Stimulated activated CD4-positive, alpha-beta T cell treated with anti-CD3 and anti-CD28 coated beads, Interleukin-12 subunit alpha, Interleukin-12 subunit beta, amount 100 ng/mL, for 48 hours (primary cell): Measurements from ENCODE around the gene CCL15.
"Not testable (repeated sequence)": the region's sequence is repeated elsewhere in the genome, so short reads cannot be mapped to it uniquely, and the experiment has no call there.

Source experiments
- DNase-seq, 3 donors: peaks; one replicate each; pipeline ENCODE4 v3.0.0-alpha.2; 2020; ENCODE audit warnings: low read depth in 2 of 3, low spot score in 1 of 3

The CCL15 gene

DNA sequence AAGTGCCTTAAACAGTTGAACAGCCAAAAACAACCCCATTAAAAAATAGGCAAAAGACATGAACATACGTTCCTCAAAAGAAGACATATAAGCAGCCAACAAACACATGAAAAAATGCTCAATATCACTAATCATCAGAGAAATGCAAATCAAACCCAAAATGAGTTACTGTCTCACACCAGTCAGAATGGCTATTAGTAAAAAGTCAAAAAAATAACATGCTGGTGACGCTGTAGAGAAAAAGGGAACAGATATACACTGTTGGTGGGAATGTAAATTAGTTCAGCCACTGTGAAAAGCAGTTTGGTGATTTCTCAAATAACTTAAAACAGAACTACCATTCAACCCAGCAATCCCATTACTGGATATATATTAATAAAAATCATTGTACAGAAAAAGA is 6.0 kb downstream of the CCL15 start:
- not testable (repeated sequence) for DNase-seq

DNA sequence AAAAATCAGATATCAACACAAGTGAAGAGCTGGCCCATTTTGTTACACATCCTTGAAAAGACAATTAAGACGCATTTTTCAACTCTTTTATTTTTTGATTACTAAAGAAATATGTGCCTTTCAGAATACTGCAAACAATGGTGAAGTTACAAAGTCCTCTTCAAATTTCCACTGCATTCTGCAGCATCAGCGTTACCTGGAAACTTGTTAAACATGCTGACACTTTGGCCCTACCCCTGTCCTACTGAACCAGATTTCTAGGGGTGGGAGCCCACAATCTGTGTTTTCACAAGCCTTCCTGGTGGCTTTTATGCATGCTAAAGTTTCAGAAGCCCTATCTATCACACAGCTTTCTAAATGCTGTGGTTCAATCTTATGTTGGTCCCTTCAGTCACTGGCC is 10.3 kb downstream of the CCL15 start:
- DNase-seq, result no peak

DNA sequence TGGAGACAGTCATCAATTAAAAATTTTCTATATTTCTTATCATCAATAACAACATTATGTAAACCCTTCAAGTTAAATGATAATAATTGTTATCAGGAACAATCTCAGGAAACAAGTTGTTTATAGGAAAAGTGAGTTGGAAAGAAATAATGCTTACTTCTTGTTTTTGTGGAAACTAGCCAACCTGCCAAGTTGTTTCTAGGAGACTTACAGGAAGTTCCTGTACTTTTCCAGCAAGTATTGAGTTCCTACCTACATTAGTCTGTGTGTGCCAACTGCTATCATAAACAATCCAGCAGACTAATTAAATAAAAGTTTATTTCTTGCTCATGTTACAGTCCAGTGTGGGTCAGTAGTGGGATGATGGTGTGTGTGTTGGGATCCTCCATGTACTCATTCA is 13.2 kb downstream of the CCL15 start:
- DNase-seq, result no peak

DNA sequence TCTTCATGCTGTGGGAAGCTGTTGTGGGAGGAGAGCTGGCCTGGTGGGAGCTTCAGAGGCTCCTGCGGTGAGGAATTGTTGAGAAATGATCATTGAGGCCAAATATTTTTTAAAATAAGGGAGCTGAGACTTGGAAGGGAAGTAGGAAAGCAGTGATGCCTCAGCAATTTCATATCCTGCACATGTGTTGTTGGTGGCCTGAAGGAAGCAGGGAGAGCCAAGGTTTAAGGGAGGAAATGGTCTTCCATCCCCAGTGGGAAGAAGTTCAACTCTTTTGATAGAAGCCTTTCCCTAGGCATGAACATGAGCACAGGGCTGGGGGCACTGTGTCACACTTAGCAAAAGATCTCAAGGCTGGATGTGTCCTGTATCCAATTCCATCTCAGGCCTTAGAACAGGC is 14.7 kb downstream of the CCL15 start, which contains the start of gene CCL14:
TSS of gene CCL14 (minus strand) at position 87 of the 400 bp plus-strand sequence. CDS start at position 7, 80 bp downstream.
- no peak for DNase-seq

DNA sequence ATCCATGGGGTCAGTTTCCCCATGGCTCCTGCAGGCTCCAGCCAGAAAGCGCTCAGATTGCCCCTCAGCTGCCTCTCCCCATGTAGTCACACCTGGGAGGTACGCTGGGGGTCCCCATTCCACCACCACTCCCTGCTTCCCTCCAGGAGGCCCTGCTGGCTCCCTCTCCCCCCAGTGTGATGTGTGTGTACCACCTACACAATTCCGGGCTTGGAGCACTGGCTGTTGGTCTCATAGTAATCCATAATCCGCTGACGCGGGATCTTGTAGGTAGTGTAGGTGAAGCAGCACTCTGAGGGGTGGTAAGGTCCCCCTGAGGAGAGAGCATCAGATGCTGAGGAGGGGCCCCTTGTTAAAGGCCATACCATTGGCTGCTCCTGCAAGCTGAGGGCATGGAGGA is 17.2 kb downstream of the CCL15 start:
- DNase-seq, result no peak

DNA sequence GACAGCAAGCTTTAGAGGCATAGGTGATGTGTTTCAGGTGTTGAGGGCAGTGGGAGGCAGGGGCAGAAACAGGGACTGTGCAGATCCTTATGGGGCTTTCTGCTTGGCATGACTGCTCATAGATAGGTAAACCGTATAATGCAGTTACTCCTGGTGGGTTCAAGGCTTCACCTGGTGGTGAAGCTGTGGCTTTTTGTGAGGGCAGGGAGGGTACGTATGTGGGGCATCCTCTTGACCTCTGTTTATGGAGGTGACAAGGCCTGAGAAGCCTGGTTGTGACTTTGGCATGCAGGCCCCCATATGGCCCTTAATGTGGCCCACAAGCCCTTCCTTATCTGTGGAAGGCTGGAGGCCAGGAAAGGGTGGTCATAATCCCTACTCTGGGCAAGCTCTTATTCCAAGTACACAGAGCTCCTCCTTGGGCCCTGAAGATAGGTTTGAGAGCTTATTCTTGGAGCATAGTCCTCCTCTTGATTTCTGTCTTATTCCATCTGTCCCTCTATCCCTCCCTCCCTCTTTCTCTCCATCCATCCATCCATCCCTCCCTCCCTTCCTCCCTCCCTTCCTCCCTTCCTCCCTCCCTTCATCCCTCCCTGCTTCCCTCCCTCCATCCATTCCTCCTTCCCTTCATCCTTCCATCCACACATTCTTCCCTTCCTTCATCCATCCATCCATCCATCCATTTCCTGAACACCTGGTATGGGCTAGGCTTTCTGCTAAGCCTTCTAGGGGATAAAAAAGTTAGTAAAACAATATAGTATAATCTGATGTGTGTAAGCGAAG is 18.8 kb downstream of the CCL15 start:
- DNase-seq, result no peak

DNA sequence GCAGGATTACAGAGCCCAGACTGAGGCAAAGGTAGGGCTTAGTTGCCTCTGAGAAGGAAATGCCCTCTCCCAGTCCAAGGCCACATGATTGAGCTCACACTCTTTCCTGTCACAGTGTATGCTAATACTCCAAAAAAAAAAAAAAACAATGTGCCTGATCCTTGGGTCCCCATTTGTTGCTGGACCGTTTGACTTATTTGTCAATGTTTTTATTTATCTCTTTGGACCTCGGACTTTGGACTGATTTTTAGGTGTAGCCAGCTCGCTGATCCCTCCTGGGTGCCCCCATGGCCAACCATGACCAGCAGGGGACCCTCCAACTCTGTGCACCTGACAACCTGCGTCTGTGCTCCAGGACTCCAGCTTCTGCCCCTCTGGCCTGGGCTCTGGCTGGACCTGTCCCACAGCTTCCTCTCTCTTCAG is 19.4 kb downstream of the CCL15 start:
- no peak for DNase-seq

DNA sequence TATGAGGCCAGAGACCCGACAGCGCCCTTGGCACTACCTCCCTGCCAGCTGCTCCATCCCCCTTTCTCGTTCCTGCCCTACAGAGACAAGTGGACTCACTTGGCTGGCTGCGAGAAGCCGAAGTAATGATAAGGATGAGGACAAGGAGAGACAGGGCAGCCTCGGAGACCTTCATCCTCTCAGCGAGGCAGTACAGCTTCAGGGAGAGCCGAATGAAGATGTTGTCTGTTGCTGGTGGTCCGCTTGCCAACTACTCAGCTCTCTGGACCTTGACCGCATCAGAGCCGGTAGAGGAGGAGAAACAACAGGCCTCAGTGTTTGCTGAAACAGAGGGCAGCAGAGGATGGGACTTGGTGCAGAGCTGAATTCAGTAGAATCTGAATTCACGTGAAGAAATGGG is 20.1 kb downstream of the CCL15 start, which contains the start of gene CCL16:
TSS of gene CCL16 (minus strand) at position 252 of the 400 bp plus-strand sequence. CDS start at position 175, 77 bp downstream.
- DNase-seq, result no peak

DNA sequence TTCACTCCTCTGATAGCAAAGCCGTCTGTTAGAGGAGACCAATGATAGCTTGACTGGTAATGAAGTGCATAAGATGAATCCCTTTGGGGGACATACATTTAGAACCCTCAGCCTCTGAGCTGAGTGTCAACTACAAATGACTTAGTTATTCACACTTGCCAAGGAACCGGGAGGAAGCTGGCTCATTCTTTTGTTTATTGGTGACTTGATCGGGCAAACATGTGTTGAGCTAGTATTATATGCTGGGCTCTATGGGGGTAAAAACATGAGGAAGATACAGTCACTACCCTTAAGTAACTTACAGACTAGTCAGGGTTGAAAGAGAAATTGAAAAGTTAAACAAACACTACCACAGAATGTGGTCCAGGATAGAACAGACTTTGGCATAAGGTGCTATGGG is 23.0 kb downstream of the CCL15 start:
- DNase-seq, result no peak

DNA sequence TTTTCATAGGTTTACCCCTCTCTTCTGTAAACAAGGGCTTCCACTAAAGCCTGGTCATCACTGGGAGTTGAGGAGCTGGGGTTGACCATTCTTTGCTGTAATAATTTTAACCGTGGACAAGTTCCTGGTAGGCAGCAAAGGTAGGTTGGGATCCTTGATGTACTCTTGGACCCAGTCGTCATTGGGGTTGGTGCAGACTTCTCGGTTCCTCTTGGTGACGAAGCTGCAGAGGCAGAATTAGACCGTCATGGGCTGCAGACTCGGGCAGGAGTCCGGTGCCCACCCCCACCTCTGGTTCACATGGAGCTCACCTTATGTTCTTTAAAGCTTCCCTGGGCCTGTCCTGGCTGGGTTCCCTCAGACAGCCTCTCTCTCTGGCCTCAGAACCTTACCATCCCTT is 23.8 kb downstream of the CCL15 start:
- no peak for DNase-seq

DNA sequence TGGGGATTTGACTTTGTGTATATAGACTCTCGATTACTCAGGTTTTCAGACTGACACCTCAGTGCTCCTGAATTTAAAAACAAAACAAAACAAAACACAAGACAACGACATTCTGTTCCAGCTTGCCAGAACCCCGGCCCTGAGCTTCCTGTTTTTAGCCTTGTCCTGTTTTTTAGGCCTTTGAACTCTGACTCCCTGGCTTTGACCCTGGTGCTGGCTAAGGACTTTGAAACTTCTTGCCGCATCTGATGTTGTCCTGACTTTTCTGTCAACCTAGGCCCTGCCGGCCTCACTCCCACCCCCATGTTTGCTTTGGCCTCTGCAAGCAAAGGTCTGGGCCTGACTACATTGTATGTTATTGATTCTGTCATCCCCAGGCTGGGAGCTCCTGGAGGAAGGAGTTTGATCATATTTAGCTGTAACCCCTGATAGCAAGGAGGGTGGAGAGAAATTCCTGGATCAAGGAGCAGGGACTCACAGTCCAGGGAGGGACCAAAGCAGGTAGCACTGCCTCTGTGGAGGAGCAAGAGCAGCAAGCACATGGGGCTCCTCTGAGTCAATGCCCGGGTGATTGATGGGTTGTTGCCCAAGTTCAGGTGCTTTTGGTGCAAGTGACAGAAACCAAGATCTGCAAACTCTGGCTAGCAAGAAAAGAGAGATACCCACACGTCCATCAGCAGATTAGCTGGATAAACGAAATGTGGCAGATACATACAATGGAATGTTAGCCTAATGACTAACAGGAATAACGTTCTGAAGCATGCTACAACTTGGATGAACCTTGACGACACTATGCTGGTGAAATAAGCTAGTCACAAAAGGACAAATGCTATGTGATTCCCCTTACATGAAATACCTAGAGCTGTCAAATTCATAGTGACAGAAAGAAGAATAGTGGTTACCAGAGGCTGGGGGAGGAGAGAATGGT is 27.8 kb downstream of the CCL15 start:
- DNase-seq, result no peak

DNA sequence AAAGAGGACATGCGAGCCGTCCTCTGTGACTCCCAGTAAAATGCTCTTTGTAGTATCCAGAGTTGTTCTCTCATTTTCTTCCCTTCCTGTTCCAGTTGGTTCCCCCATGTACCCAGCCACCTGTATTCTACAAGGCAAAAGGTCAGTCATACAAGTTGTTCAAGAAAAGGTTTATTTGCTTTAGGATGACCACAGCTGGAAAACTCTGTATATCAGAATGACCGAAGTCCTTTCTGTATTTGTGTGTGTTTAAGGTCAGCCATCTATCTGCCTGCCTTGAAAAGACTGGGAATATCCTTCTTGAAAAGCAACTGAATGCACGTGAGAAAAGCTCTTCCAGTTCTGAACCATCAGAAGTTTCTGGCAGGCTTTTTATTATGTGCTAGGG is 28.4 kb downstream of the CCL15 start:
- DNase-seq, result no peak

DNA sequence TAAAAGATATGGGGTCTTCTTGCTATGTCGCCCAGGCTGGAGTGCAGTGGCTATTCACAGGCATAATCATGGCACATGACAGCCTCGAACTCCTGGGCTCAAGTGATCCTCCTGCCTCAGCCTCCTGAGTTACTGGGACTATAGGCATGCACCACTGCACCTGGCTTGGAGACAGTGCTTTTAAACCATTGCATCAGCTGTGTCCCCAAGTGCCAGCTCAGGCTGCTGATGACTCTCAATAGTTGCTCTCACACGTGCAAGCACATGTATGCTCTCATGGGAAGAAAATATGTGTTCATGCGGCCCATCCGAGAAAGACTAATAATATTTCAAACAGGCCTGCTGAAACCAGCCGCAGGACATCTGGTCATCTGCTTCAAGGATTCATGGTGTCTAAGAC is 28.8 kb downstream of the CCL15 start:
- no peak for DNase-seq

DNA sequence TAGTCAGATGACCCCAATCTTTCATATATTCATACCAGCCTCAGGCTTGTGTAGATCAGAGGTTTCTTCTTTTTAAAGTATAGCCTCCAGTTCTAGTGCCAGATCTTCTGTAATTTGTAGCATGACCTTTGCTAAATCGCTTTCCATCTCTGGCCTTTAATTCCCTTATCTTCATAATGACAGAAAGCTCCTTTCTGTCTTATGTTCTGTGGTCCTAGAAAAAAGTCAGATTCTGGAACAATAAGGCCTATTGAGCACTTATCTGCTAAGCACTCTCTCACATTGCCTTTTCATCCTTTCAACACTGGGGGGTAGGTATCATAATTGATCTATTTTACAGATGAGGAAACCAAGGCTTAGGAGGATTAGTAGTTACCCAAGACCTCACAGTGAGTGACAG is 29.3 kb downstream of the CCL15 start:
- no peak for DNase-seq

DNA sequence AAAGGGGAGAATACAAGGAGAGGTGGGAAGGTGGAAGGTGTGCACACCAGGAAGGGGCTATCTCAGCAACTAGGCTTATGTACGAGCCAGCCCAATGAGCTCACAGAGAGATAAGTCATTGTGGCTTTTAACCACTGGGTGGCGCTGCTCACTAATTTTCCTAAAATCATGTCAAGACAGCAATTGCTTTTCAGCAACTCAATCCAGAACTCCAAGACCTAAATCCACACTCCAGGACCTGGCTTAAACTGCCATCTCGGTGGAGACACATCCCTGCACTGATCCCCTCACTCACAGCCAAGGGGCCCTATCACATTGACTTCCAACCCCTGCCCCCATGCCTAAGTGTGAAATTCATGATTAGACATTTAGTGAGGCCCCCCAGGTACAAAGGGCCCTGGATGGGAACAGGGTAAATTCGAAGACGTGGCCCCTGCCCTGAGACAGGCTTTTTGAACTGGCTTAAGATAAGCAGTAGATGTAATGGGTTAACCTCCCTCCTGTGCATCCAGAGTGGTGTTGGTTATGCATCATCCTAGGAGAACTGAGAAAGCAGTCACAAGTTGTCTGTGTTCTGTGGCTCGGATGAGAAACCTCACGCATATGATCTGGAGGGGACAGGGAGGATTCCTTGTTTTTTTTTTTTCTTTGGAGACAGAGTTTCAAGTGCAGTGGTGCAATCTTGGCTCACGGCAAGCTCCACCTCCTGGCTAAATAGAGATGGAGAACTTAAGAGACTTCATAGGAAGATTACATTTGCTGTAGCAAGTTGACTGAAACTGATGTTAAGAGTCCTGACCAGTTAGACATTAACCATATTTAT is 31.6 kb downstream of the CCL15 start:
- peak; percentile 44 to 79 (median 57) for DNase-seq

DNA sequence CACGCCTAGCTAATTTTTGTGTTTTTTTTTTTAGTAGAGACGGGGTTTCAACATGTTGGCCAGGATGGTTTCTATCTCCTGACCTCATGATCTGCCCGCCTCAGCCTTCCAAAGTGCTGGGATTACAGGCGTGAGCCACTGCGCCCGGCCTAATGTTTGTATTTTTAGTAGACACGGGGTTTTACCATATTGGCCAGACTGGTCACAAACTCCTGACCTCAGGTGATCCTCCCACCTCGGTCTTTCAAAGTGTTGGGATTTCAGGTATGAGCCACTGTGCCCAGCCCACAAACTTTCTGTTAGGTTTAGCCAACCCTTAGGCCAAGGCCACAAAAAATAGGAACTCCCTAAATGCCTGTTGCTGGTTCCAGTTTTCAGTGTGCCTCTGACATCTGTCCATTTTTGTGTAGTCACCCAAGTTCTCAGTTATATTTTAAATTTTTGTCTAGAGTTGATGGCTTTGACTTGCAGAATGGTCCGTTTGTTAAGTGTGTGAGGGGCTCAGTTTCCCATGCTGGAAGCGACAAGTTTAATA is 32.8 kb downstream of the CCL15 start:
- no peak for DNase-seq

DNA sequence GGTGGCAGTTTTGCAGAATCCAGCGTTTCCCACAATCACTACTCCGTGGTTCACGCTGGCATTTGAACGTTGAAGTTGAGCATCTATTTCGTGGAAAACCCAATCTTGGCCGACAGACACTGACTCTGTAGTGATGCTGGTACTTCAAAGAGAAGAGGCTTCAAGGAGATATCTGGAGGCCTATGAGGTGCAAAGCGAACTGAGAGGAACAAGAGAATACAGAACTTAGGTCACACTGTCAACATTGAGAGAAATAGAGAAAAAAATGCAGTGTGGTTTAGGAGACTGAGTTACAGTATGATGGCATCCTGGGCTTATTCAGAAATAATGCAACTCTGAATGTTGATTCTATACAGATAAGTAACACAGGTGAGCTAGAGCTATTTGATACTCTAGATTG is 36.1 kb downstream of the CCL15 start:
- no peak for DNase-seq

DNA sequence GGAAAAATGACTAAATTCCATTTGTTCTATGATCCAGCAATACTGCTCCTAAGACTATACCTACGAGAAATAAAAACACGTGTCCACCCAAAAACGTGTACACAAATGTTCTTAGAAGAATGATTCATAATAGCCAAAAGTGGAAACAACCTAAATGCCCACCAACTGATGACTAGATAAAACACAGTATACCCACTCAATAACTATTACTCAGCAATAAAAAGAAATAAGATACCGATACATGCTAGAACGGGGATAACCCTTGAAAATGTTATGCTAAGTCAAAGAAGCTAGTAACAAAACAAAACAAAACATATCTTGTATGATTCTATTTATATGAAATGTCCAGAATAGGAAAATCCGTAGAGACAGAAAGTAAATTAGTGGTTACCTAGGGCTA is 37.7 kb downstream of the CCL15 start:
- DNase-seq, result no peak

DNA sequence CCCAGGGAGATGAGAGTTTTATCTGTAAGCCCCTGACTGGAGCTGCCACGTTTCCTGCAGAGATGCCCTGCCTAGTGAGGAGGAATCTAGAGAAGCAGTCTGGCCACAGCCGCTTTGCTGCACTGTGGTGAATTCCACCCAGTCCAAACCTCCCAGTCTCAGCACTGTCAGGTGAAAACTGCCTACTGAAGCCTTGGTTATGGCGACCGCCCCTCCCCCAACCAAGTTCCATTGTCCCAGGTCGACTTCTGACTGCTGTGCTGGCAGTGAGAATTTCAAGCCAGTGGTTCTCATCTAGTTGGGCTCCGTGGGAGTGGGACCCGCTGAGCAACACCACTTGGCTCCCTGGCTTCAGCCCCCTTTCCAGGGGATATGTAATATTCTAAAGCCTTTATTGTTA is 47.6 kb downstream of the CCL15 start:
- no peak for DNase-seq

DNA sequence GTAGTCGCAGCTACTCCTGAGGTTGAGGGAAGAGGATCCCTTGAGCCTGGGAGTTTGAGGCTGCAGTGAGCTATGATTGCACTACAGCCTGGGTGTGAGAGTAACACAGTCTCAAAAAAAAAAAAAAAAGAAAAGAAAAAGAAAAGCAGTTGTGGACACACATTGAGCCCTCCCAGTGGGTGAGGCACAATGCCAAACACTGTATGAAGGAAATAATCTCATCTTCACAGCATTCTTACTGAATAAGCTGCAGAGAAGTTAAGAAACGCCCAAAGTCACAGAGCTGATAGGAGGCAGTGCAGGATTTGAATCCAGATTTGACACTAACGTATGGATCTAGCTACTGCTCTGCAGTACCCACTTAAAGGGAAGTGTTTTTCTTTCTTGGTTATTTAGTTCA is 52.0 kb downstream of the CCL15 start:
- DNase-seq, result no peak

DNA sequence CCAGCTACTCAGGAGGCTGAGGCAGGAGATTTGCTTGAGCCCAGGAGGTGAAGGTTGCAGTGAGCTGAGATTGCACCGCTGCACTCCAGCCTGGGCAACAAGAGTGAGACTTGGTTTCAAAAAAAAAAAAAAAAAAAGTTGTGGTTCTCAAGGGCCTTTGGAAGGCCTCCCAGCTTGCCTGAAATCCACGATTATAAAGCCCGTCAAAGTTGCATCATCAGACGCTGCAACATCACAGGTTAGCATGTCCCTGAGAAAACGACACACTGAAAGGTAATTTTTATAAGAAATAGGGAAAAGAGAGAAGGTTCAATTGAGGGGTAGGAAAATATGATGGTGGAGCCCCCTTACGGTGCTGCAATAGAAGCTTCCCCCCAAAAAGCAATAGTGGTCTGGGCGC is 53.3 kb downstream of the CCL15 start:
- DNase-seq, result no peak
